ENCODE results near the gene ANKS1B.

The ANKS1B gene

GRCh38 chr12:98738002-98738401, 1246.7 kb downstream of the ANKS1B start:
- DNase-seq (ENCODE audit: low read depth, low spot score), result no peak

GRCh38 chr12:98737322-98737712, 1247.4 kb downstream of the ANKS1B start:
- no peak for DNase-seq (ENCODE audit: low read depth, low spot score)

DNA sequence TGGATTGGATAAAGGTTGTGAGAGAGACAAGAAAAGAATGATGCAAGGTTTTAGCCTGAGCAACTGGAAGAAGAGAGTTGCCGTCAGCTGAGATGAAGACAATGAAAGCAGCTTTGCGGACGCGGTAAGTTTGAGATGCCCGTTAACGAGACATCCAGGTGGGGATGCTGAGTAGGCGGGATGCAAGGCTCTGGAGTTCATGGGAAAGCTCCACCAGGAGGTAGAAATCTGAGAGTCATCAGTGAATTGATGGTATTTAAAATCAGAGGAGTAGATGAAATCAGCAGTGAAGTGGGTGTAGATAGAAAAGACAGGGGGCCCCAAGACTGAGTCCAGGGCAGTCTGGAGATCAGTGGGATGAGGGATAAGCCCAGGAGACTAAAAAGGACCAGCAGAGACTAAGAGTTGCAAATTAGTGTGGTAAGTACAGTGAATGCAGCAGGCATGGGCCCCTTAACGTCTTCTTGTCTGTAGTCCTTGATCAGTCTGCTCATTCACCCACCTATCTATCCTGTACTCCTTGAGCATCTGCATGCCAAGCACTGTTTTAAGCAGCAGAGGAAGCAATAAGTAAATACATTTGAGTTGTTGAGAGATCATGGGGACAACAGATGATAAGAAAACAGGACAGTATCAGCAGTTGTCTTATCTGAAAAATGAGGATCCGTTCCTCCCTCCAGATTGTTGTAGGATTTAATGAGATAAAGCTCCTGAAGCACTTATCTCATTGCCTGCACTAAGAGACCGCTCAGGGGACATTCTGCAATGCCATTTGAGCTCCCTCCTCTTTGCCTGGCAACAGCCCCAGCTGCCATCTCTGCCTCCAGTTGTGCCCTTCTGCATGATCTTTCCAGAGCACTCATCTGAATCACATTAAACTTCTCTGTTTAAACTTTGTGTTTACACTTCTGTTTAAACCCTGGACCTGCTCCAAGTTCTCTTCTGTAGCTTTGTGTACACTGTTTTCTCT, 1248.1 kb downstream of the ANKS1B start:
- DNase-seq (ENCODE audit: low read depth, low spot score), result no peak

- DNase-seq (ENCODE audit: low read depth, low spot score), result no peak
Measured at GRCh38 chr12:98735821-98736220, 1248.9 kb downstream of the ANKS1B start.

DNA sequence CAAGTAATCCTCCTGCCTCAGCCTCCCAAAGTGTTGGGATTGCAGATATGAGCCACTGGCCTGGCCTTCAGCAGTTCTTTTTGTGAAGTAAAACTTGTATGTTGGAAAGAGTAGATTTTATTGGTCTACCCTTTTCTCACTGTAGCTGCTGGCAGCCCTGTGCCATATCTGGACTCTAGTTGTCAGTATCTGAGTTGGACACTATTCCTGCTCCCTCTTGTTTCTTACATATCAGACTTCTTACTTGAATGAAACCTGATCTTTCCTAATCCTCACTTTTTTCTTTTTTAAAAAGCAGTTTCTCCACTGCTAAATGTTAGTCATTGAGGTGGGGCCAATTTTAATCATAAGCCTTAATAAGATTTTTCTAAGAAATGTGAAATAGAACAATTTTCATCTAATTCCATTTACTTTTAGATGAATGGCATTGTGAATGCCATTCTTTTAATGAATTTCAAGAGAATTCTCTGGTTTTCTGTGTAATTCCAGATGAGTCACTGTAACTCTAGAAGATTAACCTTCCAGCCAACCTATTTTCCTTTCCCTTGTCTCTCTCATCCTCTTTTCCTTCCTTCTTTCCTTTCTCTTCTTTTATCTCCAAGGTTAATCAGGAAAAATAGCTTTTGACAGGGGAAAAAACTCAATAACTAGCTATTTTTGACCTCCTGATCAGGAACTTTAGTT, 1250.9 kb downstream of the ANKS1B start:
- DNase-seq (ENCODE audit: low read depth, low spot score), result no peak

- DNase-seq (ENCODE audit: low read depth, low spot score), result no peak
Measured at GRCh38 chr12:98730412-98730811, 1254.3 kb downstream of the ANKS1B start.

DNA sequence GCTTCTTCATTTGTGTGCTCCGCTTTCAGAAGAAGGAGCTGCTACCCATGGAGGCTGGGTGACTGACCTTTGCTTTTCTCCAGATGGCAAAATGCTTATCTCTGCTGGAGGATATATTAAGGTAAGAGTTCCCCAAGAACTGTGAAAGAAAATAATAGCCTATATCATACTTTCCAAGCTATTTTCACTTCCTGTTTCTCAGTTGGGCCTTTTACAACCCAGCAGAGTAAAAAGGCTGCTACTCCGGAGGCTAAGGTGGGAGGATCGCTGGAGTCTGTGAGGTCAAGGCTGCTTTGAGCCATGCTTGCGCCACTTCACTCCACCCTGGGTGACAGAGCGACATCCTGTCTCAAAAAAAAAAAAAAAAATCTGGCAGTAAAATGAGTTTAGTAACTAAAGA, 1257.5 kb downstream of the ANKS1B start:
- no peak for DNase-seq (ENCODE audit: low read depth, low spot score)

- no peak for DNase-seq (ENCODE audit: low read depth, low spot score)
Measured at GRCh38 chr12:98725476-98726247, 1259.1 kb downstream of the ANKS1B start.

GRCh38 chr12:98724384-98725155, 1260.2 kb downstream of the ANKS1B start:
- no peak for DNase-seq (ENCODE audit: low read depth, low spot score)

GRCh38 chr12:98721204-98721702, 1263.5 kb downstream of the ANKS1B start:
- DNase-seq (ENCODE audit: low read depth, low spot score), result no peak

DNA sequence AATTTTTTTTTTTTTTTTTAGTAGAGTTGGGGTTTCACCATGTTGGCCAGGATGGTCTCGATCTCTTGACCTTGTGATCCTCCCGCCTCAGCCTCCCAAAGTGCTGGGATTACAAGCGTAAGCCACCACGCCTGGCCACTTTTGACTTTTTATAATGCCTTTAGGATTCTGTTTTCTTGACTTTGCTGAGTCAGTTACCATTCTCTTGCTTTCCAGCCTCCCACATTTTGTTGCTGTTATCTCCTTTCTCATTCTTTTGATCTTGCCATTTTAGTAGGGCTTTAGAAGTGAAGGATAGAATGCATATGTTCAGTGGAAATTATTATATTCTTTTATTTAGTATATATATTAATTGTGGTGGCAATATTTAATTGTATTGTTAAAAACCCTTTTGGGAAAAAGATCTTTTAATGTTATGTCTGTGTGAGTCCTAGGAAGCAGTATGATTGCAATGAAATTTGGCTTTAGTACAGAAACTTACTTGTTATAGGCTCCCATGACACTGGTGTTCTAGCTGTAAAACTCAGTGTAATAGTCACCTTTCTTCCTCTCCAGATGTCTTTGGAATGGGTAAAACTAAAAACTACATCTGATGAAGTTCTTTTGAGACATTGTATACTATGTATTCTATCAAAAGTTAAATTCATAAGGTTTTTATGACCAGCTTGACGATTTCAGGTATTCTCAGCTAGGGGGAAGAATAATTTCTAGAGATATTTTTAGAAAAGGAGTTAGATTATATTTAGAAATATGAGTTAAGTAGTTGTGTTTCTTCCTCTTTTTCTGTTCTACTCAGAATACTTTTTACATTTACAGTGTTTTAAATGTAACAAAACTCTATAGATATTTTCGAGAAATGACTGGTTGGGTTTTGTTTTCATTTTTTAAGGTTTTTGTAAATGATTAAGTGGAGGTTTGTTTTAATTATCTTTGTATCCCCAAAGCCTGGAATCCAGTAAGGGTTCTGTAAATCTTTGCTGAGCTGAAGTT, 1264.9 kb downstream of the ANKS1B start:
- no peak for DNase-seq (ENCODE audit: low read depth, low spot score)

DNA sequence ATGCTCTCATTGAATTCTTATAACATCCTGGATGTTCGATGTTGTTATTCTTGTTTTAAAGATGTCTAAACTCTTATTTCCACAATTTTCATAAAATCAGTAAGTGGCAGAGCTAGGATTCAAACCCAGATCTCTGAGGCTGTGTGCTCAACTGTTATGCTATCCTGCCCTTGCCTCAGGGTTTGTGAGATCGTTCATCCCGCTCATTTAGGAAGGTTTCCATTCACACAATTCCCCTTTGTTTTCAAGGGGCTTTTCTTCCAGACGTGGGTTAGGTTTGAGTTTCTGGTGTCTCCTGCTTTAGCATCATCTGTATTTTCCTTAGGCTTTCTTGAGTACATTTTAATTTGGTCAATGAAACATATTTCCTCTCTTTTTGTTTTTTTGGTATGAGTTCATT, 1270.3 kb downstream of the ANKS1B start:
- DNase-seq (ENCODE audit: low read depth, low spot score), result no peak

DNA sequence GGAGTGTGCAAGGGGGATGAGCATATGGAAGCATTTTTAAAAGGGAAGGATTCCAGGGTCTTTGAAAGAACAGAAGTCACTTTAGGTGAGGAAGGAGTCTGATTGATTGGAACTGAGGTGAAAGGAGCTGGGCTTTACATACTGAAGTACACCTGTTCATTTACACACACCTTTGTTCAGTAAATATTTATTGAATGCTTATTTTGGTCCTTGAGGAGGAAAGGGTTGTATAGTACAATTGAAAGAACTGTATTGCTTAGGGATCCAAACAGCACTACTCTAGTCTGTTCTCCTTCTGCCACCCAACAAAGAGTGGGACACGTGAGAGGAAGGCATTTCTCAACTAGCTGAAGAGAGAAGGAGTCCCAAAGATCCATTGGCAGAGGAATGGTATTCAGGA, 1275.7 kb downstream of the ANKS1B start:
- DNase-seq (ENCODE audit: low read depth, low spot score), result no peak

- no peak for DNase-seq (ENCODE audit: low read depth, low spot score)
Measured at GRCh38 chr12:98701166-98701565, 1283.6 kb downstream of the ANKS1B start.

DNA sequence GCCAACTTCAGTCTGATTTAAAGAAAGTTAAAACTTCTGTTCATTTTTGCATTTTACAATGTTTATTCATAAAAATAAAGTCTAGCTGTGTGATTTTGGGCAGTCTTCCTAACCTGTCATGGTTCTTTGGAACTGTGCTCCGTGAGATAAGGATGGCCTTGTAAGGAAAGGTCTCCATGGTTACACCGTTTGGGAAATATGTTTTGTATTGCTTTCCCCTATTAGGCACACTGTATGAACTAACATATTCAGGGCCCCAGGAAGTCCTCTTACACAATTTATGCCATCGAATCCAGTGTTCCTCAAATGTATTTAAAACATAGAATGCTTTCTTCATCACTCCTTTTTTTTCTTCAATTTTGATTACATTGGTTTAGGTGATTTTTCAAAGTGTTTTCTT, 1285.2 kb downstream of the ANKS1B start:
- no peak for DNase-seq (ENCODE audit: low read depth, low spot score)

GRCh38 chr12:98698603-98699463, 1285.9 kb downstream of the ANKS1B start:
- peak; percentile 28 for DNase-seq (ENCODE audit: low read depth, low spot score)

DNA sequence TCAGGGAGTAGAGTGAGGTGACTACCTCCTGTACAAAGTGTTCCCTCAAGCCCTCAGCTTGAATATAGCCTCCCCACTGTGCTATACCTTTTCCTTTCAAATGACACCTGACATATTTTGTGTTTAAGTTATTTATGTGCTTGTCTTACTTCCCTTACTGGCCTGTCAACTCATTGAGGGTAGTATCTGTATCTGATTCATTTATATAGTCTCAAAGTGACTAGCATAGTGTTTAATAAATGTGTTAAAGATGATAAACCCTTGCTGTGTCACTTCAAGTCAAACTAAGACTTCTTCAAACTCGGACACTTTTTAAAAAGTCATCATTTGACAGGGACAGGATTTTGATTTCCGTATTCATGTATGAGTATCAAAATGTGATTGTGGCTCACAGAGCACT, 1287.5 kb downstream of the ANKS1B start:
- DNase-seq (ENCODE audit: low read depth, low spot score), result no peak

- peak; percentile 25 for DNase-seq (ENCODE audit: low read depth, low spot score)
Measured at GRCh38 chr12:98696036-98696646, 1288.6 kb downstream of the ANKS1B start.

- DNase-seq (ENCODE audit: low read depth, low spot score), result no peak
Measured at GRCh38 chr12:98691351-98691750, 1293.4 kb downstream of the ANKS1B start.

Measured in iPS DF 19.7 (cell line).